Prostate gland (tissue), 2 donors: ENCODE data around the gene GLIS1.

Experiments used
- CTCF ChIP-seq, 4 experiments: fragments of 200-600 bp in 2 of 4; fragments of 450-650 bp in 2 of 4; sonication (generic) in 2 of 4; IDR thresholded peaks; 1 replicate in 3 of 4; 2 replicates in 1 of 4; pipeline ENCODE4 v1.5.1; 2016 to 2019; ENCODE audit warnings: antibody characterized with exemption in 4 of 4, mild to moderate bottlenecking in 2 of 4, moderate library complexity in 2 of 4
- POLR2A ChIP-seq: fragments of 450-650 bp; IDR thresholded peaks from one replicate; pipeline ENCODE4 v1.6.1; 2016; ENCODE audit warnings: antibody characterized with exemption, mild to moderate bottlenecking

DNA sequence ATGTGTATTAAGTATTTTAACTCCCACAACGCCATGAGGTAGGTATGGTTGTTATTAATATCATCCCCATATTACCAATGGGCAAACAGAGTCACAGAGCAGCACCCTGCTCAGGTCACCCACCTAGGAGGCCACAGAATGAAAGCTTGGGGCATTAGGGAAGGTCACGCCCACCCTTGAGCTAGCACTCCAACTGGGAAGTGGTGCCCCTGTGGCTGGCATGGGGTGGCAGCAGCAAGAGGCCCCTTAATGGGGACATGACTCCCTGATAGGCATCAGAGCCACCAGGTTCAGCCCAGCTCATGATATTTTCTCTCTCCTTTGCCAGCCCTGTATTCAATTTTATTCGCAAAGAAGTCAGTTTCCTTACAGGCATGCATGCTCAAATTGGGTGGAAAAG is 189.2 kb downstream of the GLIS1 start:
- TF ChIP-seq POLR2A (no peak), CTCF (IDR thresholded peaks at IDR 0.05) (no peak)
